Osteoblast (primary cell): ENCODE data around the gene ETFRF1. TPM values are rescaled to one million over a fixed set of nuclear protein-coding genes. Genes with fewer than 3 reads are reported as not detected.

Source experiments
- DNase-seq: peaks from one replicate; pipeline ENCODE4 v3.0.0; 2011; ENCODE audit warnings: low spot score, mixed read lengths; ENCODE audit not compliant: insufficient read length; ENCODE audit errors: missing footprints
- H2AFZ ChIP-seq: 2 replicates; pipeline ENCODE4 v1.6.0; 2011; ENCODE audit warnings: mild to moderate bottlenecking, low read length
- H3K27ac ChIP-seq: 2 replicates; pipeline ENCODE4 v1.5.1; 2011; ENCODE audit warnings: mild to moderate bottlenecking, low read depth, low read length, moderate library complexity
- H3K27me3 ChIP-seq: 2 replicates; pipeline ENCODE4 v1.6.0; 2012; ENCODE audit warnings: mild to moderate bottlenecking, control low read depth, inconsistent platforms, low read length, moderate library complexity; ENCODE audit not compliant: insufficient read depth
- H3K36me3 ChIP-seq: 2 replicates; pipeline ENCODE4 v1.5.1; 2011; ENCODE audit warnings: mild to moderate bottlenecking, low read length, control low read depth, moderate library complexity; ENCODE audit not compliant: insufficient read depth
- H3K4me1 ChIP-seq: 2 replicates; pipeline ENCODE4 v1.5.1; 2011; ENCODE audit warnings: mild to moderate bottlenecking, low read length, control low read depth, moderate library complexity; ENCODE audit not compliant: insufficient read depth
- H3K4me2 ChIP-seq: 2 replicates; pipeline ENCODE4 v1.6.0; 2011; ENCODE audit warnings: mild to moderate bottlenecking, low read length; ENCODE audit not compliant: insufficient read depth
- H3K4me3 ChIP-seq: fragments of 200-600 bp; sonication (generic); 3 replicates; pipeline ENCODE4 v1.5.1; 2012; ENCODE audit warnings: mild to moderate bottlenecking, low read length, inconsistent platforms; ENCODE audit not compliant: insufficient read depth
- H3K79me2 ChIP-seq: 2 replicates; pipeline ENCODE4 v1.6.0; 2012; ENCODE audit warnings: mild to moderate bottlenecking, low read length, control low read depth, inconsistent platforms; ENCODE audit not compliant: insufficient read depth
- H3K9me3 ChIP-seq: 2 replicates; pipeline ENCODE4 v1.5.1; 2011; ENCODE audit warnings: low read depth, low read length, control low read depth
- H4K20me1 ChIP-seq: 2 replicates; pipeline ENCODE4 v1.6.0; 2012; ENCODE audit warnings: mild to moderate bottlenecking, low read length, control low read depth; ENCODE audit not compliant: insufficient read depth
- total RNA-seq: library from RNA; depleted of rRNA; stranded (reverse); fragments of >200 nt; gene quantifications from 2 replicates; pipeline ENCODE4 v1.2.3, GENCODE V29; 2012
- TF ChIP-seq, protein P1 (sequence below): IDR thresholded peaks from 2 replicates; pipeline ENCODE4 v1.5.1; 2011; ENCODE audit warnings: mild to moderate bottlenecking, low read depth, low read length, moderate library complexity; ENCODE audit errors: extremely low read depth

Gene ETFRF1
- total RNA-seq, 1 donor: 27.9 TPM

DNA sequence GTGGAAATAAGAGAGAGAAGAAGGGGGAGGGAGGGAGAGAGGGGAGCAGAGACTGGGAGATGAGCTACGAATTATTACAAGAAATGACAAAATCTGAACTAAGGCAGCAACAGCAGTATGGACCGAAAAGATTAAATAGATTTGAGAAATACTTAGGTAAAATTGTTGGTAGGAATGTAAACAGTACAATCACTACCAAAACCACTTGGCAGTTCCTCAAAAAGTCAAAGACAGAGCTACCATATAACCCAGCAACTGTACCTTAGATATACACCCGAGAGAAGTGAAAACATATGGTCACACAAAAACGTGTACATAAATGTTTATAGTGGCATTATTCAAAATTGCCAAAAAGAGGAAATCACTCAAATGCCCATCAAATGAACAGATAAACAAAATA is 41.6 kb downstream of the ETFRF1 start:
- H2AFZ ChIP-seq: no peak overlapping the region
- peaks cover 61% of the 10 kb centered on the region for H3K79me2 ChIP-seq
- no peak overlapping the region for H3K4me2 ChIP-seq

DNA sequence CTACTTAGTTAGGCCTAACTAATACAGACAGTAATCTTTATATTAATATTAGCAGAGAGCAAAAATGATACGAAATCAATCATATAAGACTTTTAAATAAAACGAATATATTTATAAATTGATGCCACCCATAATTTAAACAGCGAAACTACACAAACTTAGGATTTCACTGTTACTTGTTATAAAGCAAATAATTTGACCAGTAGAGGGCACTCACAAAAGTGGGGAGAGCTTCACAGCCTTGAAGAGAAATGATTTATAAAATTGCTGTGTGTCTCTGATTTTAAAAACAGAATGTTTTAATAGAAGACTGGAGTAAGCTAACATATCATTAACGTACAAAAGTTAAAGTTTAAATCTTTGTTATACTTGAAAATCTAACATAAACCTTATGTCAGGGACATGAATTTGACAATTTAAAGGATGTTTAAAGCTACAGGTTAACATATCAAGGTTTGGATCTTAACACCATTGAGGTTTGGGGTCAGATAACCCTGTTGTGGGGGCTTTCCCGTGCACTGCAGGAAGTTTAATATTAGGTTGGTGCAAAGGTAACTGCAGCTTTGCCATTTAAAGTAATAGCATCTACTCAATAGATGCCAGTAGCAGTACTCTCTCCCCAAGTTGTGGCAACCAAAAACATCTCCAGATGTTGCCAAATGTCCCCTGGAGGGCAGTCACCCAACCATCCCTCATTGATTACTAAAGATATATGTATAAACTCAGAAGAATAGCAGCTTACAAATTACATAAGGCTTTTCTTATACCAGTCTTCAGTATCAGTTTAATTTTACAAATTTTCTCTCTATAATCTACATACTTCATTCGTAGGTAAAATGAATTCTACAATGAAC is 46.4 kb downstream of the ETFRF1 start:
- TF ChIP-seq, protein P1, sequence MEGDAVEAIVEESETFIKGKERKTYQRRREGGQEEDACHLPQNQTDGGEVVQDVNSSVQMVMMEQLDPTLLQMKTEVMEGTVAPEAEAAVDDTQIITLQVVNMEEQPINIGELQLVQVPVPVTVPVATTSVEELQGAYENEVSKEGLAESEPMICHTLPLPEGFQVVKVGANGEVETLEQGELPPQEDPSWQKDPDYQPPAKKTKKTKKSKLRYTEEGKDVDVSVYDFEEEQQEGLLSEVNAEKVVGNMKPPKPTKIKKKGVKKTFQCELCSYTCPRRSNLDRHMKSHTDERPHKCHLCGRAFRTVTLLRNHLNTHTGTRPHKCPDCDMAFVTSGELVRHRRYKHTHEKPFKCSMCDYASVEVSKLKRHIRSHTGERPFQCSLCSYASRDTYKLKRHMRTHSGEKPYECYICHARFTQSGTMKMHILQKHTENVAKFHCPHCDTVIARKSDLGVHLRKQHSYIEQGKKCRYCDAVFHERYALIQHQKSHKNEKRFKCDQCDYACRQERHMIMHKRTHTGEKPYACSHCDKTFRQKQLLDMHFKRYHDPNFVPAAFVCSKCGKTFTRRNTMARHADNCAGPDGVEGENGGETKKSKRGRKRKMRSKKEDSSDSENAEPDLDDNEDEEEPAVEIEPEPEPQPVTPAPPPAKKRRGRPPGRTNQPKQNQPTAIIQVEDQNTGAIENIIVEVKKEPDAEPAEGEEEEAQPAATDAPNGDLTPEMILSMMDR: peak; percentile 76
- H3K4me1 ChIP-seq: peaks cover 6% of the 10 kb centered on the region
- peaks cover 73% of the 10 kb centered on the region for H3K79me2 ChIP-seq
- H3K27me3 ChIP-seq: no peaks in the 10 kb centered on the region
- H3K4me3 ChIP-seq: no peak overlapping the region
- H3K27ac ChIP-seq: peak overlapping the region; percentile 47
- no peaks in the 10 kb centered on the region for H3K9me3 ChIP-seq
- H3K4me2 ChIP-seq: no peak overlapping the region
- peaks cover 7% of the 10 kb centered on the region for H3K36me3 ChIP-seq
- DNase-seq: no peak
- no peak overlapping the region for H2AFZ ChIP-seq
- no peaks in the 10 kb centered on the region for H4K20me1 ChIP-seq

More for the DNA sequence above, 41.6 kb downstream of the ETFRF1 start:
- Histone ChIP-seq H3K27ac (peak overlapping the region; percentile 35), H4K20me1 (no peaks in the 10 kb centered on the region), H3K27me3 (no peaks in the 10 kb centered on the region), H3K4me1 (peaks cover 11% of the 10 kb centered on the region), H3K9me3 (no peaks in the 10 kb centered on the region), H3K4me3 (no peak overlapping the region), H3K36me3 (peaks cover 7% of the 10 kb centered on the region)
- TF ChIP-seq, protein P1: no peak
- DNase-seq: no peak

DNA sequence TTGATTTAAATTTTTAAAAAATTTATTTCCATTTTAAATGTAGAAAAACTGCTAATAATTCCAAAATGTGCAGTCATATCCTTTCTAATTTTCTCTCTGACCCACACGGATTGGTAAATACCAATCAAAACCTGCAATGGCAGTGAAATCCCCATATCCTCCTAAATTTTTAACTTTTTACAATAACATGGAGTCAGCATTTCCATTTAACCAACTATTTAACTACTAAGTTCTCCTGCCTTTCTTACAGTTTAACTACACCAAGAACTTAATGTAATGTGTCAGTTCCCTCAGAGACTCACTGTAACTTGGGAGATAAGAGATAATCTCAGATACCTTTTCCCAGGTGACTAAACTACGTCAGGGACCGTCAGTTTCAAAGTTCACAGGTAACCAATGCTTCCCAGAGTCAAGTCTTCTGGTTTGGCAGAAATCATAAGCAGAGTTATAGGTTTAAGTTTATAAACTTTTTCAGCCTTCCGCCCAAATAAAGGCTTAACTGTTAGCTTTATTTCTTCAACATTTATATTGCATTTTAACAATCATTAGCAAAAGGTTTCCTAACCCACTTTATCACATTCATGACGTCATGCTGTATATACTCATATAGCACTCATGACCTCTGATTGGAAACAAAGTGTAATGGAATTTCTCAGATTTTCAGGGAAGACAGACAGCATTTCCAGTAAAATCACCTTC is 48.1 kb downstream of the ETFRF1 start:
- Histone ChIP-seq H3K4me3 (no peak overlapping the region), H3K9me3 (no peaks in the 10 kb centered on the region), H3K27me3 (no peaks in the 10 kb centered on the region), H3K79me2 (peaks cover 72% of the 10 kb centered on the region), H2AFZ (no peak overlapping the region), H4K20me1 (peaks cover 2% of the 10 kb centered on the region), H3K27ac (peak overlapping the region; percentile 32), H3K36me3 (no peaks in the 10 kb centered on the region), H3K4me2 (no peak overlapping the region), H3K4me1 (peaks cover 4% of the 10 kb centered on the region)
- TF ChIP-seq, protein P1: no peak
- no peak for DNase-seq

DNA sequence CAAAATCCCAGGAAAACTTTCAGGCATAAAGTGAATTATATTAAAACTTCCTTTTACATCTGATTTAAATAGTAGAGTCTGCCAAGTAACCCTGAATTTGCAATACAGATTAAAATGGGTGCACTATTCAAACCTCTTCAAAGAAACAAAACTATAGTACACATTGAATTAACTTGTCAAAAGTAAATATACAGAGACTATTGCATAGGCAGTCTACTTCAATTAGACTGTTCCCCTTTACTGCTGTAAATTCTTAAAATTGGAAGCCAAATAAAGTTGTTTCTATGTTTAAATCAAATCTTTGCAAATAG is 48.6 kb downstream of the ETFRF1 start:
- H4K20me1 ChIP-seq: peaks cover 2% of the 10 kb centered on the region

More for the DNA sequence above, 48.6 kb downstream of the ETFRF1 start:
- Histone ChIP-seq H3K79me2 (peaks cover 74% of the 10 kb centered on the region), H3K9me3 (no peaks in the 10 kb centered on the region), H3K27me3 (no peaks in the 10 kb centered on the region), H2AFZ (no peak overlapping the region), H3K36me3 (no peaks in the 10 kb centered on the region), H3K27ac (peak overlapping the region; percentile 32), H3K4me3 (no peak overlapping the region), H3K4me2 (no peak overlapping the region), H3K4me1 (peaks cover 4% of the 10 kb centered on the region)
- no peak for DNase-seq
- TF ChIP-seq, protein P1: no peak
